Stimulated activated memory B cell treated with anti-CD40 and anti-IgM and Interleukin-4, amounts not matched to agents 10 μg/mL and 1 μg/mL and 100 μg/mL, for 72 hours (primary cell): ENCODE data around the gene SFN.

Experiments used
- ATAC-seq: fragments of 150-1000 bp; cut with Tn5 transposase; 2 replicates; pipeline ENCODE4 v1.10.0; 2021
- H3K27ac Mint-ChIP-seq: one replicate; pipeline ENCODE4 v1.8.0; 2022; ENCODE audit warnings: mild to moderate bottlenecking, mixed read lengths
- H3K27me3 Mint-ChIP-seq: one replicate; pipeline ENCODE4 v1.8.0; 2022; ENCODE audit warnings: mixed read lengths
- H3K36me3 Mint-ChIP-seq: one replicate; pipeline ENCODE4 v1.8.0; 2022; ENCODE audit warnings: mixed read lengths
- H3K4me1 Mint-ChIP-seq: one replicate; pipeline ENCODE4 v1.8.0; 2022; ENCODE audit warnings: mixed read lengths
- H3K4me3 Mint-ChIP-seq: one replicate; pipeline ENCODE4 v1.8.0; 2022; ENCODE audit warnings: mild to moderate bottlenecking, moderate library complexity, mixed read lengths
- H3K9me3 Mint-ChIP-seq: one replicate; pipeline ENCODE4 v1.8.0; 2022; ENCODE audit warnings: mixed read lengths

Gene SFN

DNA sequence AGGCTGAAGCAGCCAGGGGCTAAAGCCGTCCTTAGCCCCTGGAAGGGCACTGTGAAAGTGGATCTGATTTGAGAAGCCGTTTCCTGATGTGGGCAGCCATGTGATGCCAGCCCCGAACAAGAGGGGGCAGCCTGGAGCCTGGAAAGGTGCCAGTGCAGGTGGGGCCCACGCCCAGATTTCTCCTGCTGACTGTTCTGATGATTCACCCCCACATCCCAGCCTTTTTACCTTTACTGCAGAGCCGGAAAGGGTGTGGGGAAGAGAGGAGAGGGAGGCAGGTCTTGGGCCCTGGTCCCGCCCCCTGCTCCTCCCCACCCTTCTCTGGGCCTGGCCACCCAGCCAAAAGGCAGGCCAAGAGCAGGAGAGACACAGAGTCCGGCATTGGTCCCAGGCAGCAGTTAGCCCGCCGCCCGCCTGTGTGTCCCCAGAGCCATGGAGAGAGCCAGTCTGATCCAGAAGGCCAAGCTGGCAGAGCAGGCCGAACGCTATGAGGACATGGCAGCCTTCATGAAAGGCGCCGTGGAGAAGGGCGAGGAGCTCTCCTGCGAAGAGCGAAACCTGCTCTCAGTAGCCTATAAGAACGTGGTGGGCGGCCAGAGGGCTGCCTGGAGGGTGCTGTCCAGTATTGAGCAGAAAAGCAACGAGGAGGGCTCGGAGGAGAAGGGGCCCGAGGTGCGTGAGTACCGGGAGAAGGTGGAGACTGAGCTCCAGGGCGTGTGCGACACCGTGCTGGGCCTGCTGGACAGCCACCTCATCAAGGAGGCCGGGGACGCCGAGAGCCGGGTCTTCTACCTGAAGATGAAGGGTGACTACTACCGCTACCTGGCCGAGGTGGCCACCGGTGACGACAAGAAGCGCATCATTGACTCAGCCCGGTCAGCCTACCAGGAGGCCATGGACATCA is at the start of gene SFN:
SFN (plus strand) TSS at position 369 of the 904 bp plus-strand sequence; CDS start at position 433, 64 bp downstream.
- H3K4me3 Mint-ChIP-seq = peak within 1 kb of the TSS; percentile 92
- no peaks in the 10 kb centered on the region for H3K9me3 Mint-ChIP-seq
- no peak for ATAC-seq
- H3K27me3 Mint-ChIP-seq = no peaks in the 10 kb centered on the region
- peaks cover 33% of the 10 kb centered on the region for H3K4me1 Mint-ChIP-seq
- no peaks in the 10 kb centered on the region for H3K36me3 Mint-ChIP-seq
- H3K27ac Mint-ChIP-seq = peak within 1 kb of the TSS; percentile 91

DNA sequence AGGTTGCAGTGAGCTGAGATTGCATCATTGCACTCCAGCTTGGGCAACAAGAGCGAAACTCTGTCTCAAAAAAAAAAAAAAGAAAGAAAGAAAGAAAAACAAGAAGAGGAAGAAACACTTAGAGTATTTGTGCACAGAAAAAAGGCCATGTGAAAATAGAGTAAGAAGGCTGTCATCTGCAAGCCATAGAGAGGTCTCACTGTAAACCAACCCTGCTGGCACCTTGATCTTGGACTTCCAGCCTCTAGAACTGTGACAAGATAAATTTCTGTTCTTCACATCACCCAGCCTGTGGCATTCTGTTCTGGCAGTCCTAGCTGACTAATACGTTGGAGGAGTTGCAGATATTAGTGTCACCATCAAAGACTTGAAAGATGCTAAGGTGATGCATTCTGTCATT is 48.6 kb upstream of the SFN start:
- Mint-ChIP-seq H3K36me3 (no peaks in the 10 kb centered on the region), H3K27me3 (no peaks in the 10 kb centered on the region), H3K4me3 (no peak overlapping the region), H3K4me1 (peaks cover 8% of the 10 kb centered on the region), H3K9me3 (no peaks in the 10 kb centered on the region), H3K27ac (no peak overlapping the region)
- ATAC-seq = no peak

DNA sequence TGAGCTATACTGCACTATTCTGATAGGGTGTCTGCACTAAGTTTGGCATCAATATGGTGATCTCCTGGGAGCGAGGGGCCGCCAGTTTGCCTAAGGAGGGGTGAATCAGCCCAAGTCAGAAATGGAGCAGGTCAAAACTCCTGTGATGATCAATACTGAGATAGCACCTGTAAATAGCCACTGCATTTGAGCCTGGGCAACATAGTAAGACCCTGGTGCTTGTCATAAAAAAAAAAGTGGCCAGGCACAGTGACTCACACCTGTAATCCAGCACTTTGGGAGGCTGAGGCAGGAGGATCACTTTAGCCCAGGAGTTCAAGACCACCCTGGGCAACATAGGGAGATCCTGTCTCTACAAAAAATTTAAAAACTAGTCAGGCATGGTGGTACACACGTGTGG is 48.1 kb upstream of the SFN start:
- Mint-ChIP-seq H3K36me3 (no peaks in the 10 kb centered on the region), H3K4me3 (no peak overlapping the region), H3K27me3 (no peaks in the 10 kb centered on the region), H3K9me3 (no peaks in the 10 kb centered on the region), H3K27ac (no peak overlapping the region), H3K4me1 (peaks cover 9% of the 10 kb centered on the region)
- no peak for ATAC-seq

DNA sequence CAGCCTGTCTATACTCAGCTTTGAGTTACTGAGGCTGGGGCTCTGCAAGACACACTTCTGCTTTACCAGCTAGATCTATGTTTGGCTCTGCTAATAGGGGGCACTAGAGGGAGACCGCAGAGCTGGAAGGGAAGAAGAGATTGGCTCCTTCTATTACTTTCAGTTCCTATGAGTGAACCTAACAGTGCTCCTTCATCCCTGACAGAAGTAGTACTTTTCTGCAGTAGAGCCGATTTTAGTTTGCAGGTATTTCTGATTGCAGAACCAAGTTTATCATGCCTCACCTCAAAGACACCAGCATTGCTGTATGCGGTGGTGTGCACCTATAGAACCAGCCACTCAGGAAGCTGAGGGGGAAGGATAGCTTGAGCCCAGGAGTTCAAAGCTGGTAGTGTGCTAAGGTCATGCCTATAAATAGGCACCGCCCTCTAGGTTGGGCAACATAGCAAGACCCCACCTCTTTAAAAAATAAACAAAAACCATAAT is 42.1 kb upstream of the SFN start:
- ATAC-seq = peak; percentile 100
- Mint-ChIP-seq H3K27me3 (no peaks in the 10 kb centered on the region), H3K4me1 (peaks cover 28% of the 10 kb centered on the region), H3K4me3 (peak overlapping the region; percentile 43), H3K9me3 (no peaks in the 10 kb centered on the region), H3K27ac (peak overlapping the region; percentile 72), H3K36me3 (no peaks in the 10 kb centered on the region)

DNA sequence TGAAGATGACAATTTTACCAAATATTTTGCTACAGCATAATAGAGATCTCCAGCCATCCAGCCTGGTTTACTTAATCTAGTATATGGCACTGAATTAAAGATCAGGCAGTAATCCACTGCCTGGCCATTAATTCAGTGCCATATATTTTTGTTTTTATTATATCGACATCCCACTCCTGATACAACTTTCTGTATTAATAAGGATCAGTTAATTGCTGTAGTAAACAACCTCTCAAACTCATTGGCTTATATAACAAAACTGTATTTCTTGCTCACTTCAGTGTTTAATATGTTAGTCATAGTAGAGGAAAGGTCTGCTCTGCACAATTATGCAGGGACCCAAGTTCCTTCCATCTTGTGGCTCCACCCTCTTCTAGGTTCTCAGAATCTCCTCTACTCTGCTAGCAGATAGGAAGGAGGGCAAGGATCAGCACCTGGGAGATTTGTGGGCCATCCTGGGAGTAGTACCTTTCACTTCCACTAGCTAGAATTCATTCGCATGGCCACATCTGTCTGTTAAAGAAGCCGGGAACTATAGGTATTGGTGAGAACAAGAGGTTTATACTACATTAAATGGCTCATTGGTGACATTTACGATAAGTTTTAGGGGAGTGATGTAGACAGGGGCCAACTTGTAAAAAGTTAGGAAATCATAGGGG is 40.1 kb upstream of the SFN start:
- no peak for ATAC-seq
- H3K4me1 Mint-ChIP-seq = peaks cover 41% of the 10 kb centered on the region
- no peak overlapping the region for H3K27ac Mint-ChIP-seq
- no peak overlapping the region for H3K4me3 Mint-ChIP-seq
- no peaks in the 10 kb centered on the region for H3K27me3 Mint-ChIP-seq
- no peaks in the 10 kb centered on the region for H3K9me3 Mint-ChIP-seq
- peaks cover 6% of the 10 kb centered on the region for H3K36me3 Mint-ChIP-seq

DNA sequence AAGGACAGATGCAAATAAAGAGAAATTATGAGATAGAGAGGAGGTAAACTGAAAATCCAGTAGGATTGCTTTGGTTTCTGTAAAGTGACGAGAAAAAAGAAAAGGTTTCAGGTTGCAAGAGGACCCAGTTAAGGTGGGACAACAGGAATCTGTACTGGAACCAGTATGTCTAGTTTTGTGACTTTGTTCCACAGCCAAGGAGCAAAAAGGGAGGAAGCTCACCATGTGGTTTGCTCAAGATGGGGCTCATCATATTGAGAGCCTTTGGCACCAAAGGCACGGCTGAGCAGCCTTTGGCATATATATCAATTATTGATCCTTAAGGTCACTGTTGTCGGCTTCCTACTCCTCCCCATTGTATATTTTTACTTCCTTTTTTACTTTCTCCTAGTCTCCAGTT is 38.2 kb upstream of the SFN start:
- Mint-ChIP-seq H3K27me3 (no peaks in the 10 kb centered on the region), H3K4me3 (no peak overlapping the region), H3K36me3 (peaks cover 13% of the 10 kb centered on the region), H3K4me1 (peaks cover 60% of the 10 kb centered on the region), H3K27ac (peak overlapping the region; percentile 88), H3K9me3 (no peaks in the 10 kb centered on the region)
- ATAC-seq = no peak

DNA sequence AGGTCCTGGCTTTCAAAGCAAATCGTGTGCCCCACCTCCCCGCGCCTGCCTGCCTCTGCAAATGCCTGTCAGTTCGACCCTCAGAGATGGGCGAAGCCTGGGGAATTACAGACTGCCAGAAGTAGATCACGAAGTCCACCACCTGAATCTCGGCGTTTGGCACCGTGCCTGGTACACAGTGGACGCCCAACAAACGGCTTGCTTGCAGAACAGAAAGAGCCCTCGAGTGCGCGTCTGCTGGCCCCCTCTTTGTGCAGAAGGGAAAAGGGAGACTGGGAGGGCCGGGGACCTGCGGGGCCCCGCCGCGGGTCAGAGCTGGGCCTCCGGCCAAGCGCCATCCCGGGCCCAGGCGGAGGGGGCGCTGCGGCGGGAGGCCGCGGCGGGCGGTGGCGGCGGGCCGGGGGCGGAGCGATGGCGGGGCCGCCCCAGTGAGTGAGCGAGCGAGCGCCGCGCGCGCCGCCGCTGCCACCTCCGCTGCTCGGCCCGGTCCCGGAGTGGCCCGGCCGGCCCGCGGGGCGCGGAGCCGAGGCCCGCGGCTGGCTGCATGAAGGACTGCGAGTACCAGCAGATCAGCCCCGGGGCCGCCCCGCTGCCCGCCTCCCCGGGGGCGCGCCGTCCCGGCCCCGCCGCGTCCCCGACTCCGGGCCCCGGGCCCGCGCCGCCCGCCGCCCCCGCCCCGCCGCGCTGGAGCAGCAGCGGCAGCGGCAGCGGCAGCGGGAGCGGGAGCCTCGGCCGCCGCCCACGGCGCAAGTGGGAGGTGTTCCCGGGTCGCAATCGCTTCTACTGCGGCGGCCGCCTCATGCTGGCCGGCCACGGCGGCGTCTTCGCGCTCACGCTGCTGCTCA is 36.5 kb upstream of the SFN start, which contains the start of gene ZDHHC18:
ZDHHC18 (plus strand) TSS at position 428 of the 845 bp plus-strand sequence; CDS start at position 545, 117 bp downstream.
- peaks cover 55% of the 10 kb centered on the region for H3K4me1 Mint-ChIP-seq
- H3K9me3 Mint-ChIP-seq = no peaks in the 10 kb centered on the region
- H3K4me3 Mint-ChIP-seq = peak within 1 kb of the TSS; percentile 95
- peak; percentile 88 for ATAC-seq
- H3K36me3 Mint-ChIP-seq = peaks cover 21% of the 10 kb centered on the region
- no peaks in the 10 kb centered on the region for H3K27me3 Mint-ChIP-seq
- H3K27ac Mint-ChIP-seq = peak within 1 kb of the TSS; percentile 88

DNA sequence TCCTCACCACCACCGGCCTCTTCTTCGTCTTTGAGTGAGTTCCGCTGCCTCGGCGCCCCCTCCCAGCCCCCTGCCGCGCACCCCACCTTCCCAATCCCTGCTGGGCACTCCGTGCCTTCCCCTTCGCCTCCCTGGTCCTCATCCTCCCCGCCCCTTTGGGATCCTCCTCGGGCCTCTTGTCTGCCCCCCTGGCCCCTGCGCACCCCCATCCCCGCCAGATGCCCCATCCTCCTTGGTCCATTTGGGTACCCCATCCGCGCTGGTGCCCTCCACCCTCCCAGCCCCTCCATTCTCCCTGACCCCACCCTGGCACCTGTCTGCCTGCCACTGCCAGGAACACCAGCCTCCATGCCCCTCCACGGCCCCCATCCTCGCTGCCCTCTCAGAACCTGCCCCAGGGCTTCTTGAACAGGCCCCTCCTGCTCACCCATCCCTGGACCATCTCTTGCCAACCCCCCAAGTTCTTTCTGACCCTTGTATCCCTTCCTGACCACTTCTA is 35.8 kb upstream of the SFN start:
- Mint-ChIP-seq H3K4me3 (peak overlapping the region; percentile 94), H3K27ac (peak overlapping the region; percentile 88), H3K36me3 (peaks cover 23% of the 10 kb centered on the region), H3K4me1 (peaks cover 60% of the 10 kb centered on the region), H3K27me3 (no peaks in the 10 kb centered on the region), H3K9me3 (no peaks in the 10 kb centered on the region)
- ATAC-seq = peak; percentile 2

DNA sequence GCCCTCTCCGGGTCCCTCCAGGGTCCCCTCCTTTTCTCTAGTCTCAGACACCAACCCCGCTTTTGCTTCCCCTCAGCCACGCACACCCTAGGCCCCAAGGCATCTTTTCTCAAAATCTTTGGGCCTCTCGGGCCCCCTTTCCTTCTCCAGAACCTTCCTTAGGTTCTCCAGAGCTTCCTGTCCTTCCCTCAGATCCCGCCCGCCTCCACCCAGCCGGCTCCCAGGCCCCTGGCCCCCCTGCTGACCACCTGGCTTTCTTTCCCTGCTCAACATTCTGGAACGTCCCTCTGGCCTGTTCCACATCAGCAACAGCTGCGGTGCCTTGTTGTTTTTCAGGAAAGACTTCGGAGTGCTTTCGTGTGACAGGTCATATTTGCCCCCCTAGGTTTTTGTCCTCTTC is 35.3 kb upstream of the SFN start:
- peaks cover 65% of the 10 kb centered on the region for H3K4me1 Mint-ChIP-seq
- peak overlapping the region; percentile 94 for H3K4me3 Mint-ChIP-seq
- ATAC-seq = no peak
- H3K9me3 Mint-ChIP-seq = no peaks in the 10 kb centered on the region
- peak overlapping the region; percentile 88 for H3K27ac Mint-ChIP-seq
- H3K27me3 Mint-ChIP-seq = no peaks in the 10 kb centered on the region
- H3K36me3 Mint-ChIP-seq = peaks cover 28% of the 10 kb centered on the region

DNA sequence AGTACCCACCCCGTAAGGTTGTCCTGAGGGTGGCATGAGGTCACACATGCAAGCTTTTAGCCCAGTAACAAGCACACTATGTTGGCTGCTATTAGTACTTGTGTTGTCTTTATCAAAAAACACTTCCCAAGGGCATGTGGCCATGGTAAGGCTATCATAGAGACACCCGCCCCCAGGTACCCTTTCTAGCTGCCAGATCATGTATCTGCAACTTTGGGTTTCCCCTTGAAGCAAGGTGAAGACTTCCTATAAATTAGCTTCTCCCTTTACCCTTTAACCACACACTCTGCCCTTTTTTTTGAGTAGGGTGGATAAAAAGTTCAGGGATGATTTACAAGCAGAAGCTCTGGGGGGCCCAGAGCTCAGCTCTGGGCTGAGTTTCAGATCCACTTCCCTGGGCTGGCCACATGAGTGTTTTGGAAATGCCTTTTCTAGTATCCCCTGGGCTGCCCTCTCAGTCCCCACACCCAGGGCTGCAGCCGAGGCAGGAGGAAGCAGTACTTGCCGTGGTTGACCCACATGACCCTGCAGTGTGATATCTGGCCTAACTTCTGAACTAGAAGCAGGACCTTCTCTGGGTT is 34.4 kb upstream of the SFN start:
- Mint-ChIP-seq H3K4me1 (peaks cover 73% of the 10 kb centered on the region), H3K27me3 (no peaks in the 10 kb centered on the region), H3K9me3 (no peaks in the 10 kb centered on the region), H3K36me3 (peaks cover 37% of the 10 kb centered on the region), H3K27ac (peak overlapping the region; percentile 88), H3K4me3 (peak overlapping the region; percentile 94)
- ATAC-seq = peak; percentile 69

DNA sequence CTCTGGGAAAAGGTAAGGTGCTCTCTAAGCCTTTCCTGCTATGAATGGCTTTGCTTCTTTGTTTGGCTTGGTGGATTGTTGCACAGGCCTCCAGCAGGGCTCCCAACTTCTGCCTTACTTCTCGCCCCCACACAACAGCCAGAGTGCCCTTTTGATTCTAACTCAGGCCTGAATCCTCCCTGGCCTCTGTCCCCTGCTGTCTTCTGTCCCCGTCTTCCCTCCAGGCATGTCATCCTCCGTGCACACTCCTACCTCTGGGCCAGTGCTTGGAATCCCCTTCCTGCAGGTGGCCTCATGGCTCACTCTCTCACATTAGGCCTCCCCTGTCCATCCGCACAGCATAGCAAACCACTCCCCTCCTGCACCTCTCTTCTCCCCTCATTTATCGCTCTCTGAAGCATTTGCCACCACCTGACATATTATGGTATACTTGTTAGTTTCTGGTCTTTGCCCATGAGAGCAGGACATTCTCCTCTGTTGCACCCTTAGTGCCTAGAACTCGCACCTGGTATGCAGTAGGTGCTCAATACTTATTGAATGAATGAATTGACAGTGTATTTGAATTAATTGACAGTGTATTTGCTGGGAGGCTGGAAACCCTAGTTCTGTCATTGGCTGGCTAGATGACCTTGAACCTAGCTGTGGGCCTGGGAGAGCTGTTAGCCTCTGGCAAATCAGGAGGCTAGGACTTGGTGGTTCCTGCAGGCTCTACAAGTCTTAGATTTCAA is 33.6 kb upstream of the SFN start:
- Mint-ChIP-seq H3K36me3 (peaks cover 44% of the 10 kb centered on the region), H3K9me3 (no peaks in the 10 kb centered on the region), H3K4me1 (peaks cover 82% of the 10 kb centered on the region), H3K27ac (peak overlapping the region; percentile 88), H3K4me3 (peak overlapping the region; percentile 94), H3K27me3 (no peaks in the 10 kb centered on the region)
- no peak for ATAC-seq

DNA sequence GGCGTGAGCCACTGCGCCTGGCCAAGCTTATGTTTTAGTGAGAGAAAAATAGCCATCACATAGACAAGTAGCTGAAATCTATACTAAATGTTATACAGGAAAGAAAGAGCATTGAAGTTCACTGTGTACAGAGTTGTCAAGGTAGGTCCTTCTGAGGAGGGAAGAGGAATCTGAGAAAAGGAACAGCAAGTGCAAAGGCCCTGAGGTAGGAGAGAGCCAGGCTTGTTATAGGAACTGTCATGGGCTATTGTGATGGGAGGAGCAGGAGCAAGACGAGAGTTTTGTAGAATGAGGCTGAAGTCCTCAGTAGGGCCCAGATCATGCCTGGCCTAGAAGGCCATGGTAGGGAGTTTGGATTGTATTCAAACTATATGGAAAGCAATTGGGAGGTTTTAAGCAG is 31.9 kb upstream of the SFN start:
- no peaks in the 10 kb centered on the region for H3K27me3 Mint-ChIP-seq

DNA sequence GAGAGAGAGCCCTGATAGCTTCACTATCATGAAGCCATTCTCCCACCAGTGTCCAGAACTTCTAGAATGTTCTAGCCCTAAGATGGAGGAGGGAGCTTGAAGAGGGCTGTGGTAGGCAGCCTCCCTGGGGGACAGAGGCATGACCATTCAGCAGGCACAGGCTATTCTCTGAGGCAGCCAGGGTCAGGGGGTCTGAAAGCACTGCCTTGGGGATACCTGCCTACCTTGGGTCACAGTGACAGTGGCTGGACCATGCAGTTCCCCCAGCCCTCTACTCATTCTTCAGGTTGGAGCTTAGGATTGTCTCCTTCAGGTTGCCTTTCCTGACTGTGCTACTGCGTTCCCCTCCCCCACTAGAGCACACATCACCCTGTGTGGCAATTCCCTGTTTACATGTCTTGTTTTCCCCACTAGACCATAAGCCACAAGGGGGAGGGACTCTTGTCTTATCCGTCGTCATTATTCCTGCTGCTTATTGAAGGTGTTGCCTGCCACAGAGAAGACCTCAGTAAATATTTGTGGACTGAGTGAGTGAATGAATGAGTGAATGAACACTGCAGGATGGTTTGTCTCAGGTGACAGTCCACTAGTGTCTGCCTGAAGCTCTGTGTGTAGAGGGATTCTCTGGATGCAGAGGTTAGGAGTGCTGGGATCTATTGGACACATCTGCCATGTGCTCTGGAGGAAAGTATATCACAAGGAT is 31.3 kb upstream of the SFN start:
- Mint-ChIP-seq H3K27ac (peak overlapping the region; percentile 94), H3K36me3 (peaks cover 59% of the 10 kb centered on the region), H3K27me3 (no peaks in the 10 kb centered on the region), H3K4me1 (peaks cover 72% of the 10 kb centered on the region), H3K9me3 (no peaks in the 10 kb centered on the region), H3K4me3 (no peak overlapping the region)
- no peak for ATAC-seq

More for the DNA sequence above, 31.9 kb upstream of the SFN start:
- H3K27ac Mint-ChIP-seq = peak overlapping the region; percentile 94
- peaks cover 56% of the 10 kb centered on the region for H3K36me3 Mint-ChIP-seq
- H3K9me3 Mint-ChIP-seq = no peaks in the 10 kb centered on the region
- no peak for ATAC-seq
- H3K4me1 Mint-ChIP-seq = peaks cover 74% of the 10 kb centered on the region
- no peak overlapping the region for H3K4me3 Mint-ChIP-seq
